GM12864 (cell line): ENCODE results near the gene GNAQ.

ENCODE experiments used
- DNase-seq: peaks from one replicate; pipeline ENCODE4 v3.0.0-alpha.2; 2011; ENCODE audit warnings: low read depth
- H3K4me3 ChIP-seq: 2 replicates; pipeline ENCODE4 v1.5.1; 2011; ENCODE audit warnings: mild to moderate bottlenecking, low read depth, low read length, control low read depth
- CTCF ChIP-seq: IDR thresholded peaks from 2 replicates; pipeline ENCODE4 v1.5.1; 2011; ENCODE audit warnings: low read depth, mild to moderate bottlenecking, moderate library complexity, low read length, control low read depth, inconsistent platforms; ENCODE audit errors: missing control alignments

Gene GNAQ

GRCh38 chr9:77810637-77811119, 220.9 kb downstream of the GNAQ start:
- no peak overlapping the region for H3K4me3 ChIP-seq
- no peak for DNase-seq
- no peak for TF ChIP-seq CTCF

DNA sequence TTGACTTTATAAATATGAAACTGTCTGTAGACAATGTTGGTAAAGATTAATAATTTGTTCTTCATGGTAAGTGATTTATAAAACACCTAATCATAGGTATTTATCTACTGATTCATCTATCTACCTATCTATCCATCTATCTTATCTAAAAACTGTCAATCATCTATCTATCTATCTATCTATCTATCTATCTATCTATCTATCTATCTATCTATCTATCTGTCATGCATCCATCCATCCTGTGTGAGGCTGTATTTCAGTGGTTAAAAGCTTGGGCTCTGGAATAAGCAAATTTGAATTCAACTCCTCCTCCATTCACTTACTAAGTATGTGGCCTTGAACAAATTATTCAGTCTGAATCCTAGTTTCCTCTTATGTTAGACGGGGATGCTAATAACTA, 221.6 kb downstream of the GNAQ start:
- no peak for DNase-seq
- TF ChIP-seq CTCF = no peak
- no peak overlapping the region for H3K4me3 ChIP-seq

DNA sequence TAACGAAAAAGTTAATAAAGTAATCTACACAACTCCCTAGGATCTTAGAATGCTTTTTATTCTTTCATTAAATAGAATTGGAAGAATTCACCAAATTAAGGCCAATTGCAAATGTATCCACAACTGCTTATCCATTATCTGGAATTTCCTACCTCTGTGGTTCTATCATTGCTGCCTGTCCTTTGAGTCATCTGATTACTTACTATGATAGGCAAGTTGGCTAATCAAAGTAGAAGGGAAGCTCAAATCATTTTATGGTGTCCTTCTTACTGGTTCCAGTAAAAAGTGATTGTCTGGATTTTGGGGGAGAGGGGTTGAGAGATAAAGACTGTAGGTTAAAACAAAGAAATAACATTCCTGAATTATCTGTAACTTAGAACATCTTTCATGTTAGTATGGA, 222.1 kb downstream of the GNAQ start:
- H3K4me3 ChIP-seq = no peak overlapping the region
- no peak for TF ChIP-seq CTCF
- DNase-seq = no peak

DNA sequence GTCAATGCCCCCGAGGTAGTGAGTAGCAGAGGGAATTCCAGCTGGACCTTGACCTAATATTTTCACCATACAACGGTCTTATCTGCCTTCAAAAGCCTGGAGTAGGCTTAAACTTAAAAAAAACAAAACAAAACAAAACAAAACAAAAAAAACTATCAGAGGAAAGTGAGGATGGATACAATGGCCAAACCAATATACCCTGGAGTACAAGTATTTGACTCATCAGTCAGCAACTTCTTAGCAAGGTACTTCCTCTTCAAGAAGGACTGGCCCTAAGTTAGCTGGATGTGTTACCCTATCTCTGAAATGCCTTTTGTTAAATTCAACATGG, 222.9 kb downstream of the GNAQ start:
- H3K4me3 ChIP-seq = no peak overlapping the region
- DNase-seq = no peak
- TF ChIP-seq CTCF = no peak

DNA sequence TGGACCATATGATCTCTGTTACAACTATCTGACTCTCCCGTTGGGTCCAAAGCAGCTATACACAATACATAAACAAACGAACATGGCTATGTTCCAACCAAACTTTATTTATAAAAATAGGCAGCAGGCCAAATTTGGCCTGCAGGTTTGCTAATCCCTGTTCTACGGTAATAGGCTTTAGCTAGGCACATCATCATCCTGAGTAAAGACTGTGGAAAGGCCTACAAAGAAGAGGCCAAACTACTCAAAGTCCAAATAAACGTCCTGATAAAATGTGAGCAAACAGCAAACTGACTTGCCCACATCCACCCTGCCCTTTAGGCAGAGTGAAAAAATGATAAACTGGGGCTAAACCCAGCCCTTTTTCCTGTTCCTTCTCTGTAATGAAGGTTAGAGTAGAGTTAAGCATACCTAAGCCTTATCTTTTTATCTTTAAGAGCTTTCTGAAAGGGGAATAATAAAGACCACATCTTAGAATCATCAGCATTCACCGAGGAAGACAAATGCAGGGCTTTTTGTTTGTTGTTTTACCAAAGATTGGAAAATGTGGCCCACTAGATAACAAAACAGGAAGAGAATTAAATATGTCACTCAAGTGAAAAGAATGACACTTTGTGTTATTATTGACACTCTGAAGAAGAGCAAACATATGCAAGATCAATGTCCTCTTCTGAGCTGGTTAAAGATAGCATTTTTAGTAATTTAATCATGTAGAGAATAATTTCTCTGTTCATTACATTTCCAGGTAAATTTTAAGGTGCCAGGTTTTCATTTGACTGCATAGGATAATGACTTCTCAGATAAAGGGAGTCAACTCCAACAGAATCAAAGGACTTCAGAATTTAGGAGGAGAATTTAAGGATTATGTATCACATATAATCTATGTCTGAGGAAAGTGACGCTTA, 223.5 kb downstream of the GNAQ start:
- DNase-seq = no peak
- no peak for TF ChIP-seq CTCF
- H3K4me3 ChIP-seq = no peak overlapping the region

DNA sequence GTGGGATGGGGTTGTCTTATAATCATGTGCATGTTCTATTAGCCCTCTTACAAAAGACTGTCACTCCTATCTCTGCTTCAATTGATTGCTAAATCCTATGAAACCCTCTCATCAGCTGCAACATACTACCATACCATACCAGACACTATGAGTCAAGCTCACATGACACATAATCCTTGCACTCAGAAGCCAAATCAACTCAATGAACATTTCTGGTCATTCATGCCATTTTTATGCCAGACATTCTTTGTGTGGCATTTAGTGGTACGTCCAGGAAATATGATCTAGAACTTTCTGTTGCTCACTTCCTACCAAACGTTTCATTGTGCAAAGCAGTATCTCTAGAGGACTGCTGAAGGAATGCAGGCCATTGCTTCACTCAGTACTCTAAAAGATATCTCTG, 224.3 kb downstream of the GNAQ start:
- no peak overlapping the region for H3K4me3 ChIP-seq
- no peak for DNase-seq
- TF ChIP-seq CTCF = no peak

DNA sequence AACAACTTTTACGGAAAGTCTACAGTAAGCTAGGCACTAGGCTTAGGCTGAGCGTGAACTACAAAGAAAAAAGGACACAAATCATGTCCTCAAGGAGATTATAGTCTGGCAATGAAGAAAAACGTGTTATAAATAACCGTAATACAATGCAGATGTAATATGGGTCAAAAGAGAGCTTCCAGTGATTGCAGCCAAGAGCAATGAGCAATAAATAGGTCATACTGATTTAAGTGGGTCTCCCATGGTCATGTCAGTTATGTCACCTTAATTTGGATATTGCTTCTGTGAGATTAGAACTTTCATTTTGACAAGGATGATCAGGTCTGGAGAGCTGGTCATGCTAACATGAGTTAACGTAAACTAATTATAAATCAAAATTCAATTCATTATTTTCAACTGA, 224.9 kb downstream of the GNAQ start:
- no peak overlapping the region for H3K4me3 ChIP-seq
- TF ChIP-seq CTCF = no peak
- no peak for DNase-seq
